DMS114 treated with DMSO at 0.1 percent for 48 hours (cell line): ENCODE measurements around the gene RCOR1.
"Not testable (repeated sequence)": the region's sequence is repeated elsewhere in the genome, so short reads cannot be mapped to it uniquely, and the experiment has no call there.

Source experiments
- DNase-seq: peaks from one replicate; lab custom pipeline; 2025; ENCODE audit not compliant: unreplicated experiment; lab: John Stamatoyannopoulos, UW

RCOR1 gene

GRCh38 chr14:102738373-102739189 is 146.1 kb downstream of the RCOR1 start:
- DNase-seq, result no peak

- DNase-seq, result no peak
These were observed 146.7 kb downstream of the RCOR1 start for GRCh38 chr14:102739190-102739469.

- DNase-seq, result no peak
These were observed 154.4 kb downstream of the RCOR1 start for GRCh38 chr14:102746634-102747438.

GRCh38 chr14:102748806-102749205 is 156.4 kb downstream of the RCOR1 start:
- no peak for DNase-seq

GRCh38 chr14:102749393-102750305 is 157.2 kb downstream of the RCOR1 start:
- no peak for DNase-seq

GRCh38 chr14:102750376-102750775 is 157.9 kb downstream of the RCOR1 start:
- no peak for DNase-seq

GRCh38 chr14:102751088-102751487 is 158.6 kb downstream of the RCOR1 start:
- DNase-seq, result no peak

- no peak for DNase-seq
These were observed 159.9 kb downstream of the RCOR1 start for GRCh38 chr14:102752239-102752847.

- no peak for DNase-seq
These were observed 162.2 kb downstream of the RCOR1 start for GRCh38 chr14:102754370-102755262.

- DNase-seq, result no peak
These were observed 165.2 kb downstream of the RCOR1 start for GRCh38 chr14:102757646-102758045.

GRCh38 chr14:102758087-102758486 is 165.6 kb downstream of the RCOR1 start:
- no peak for DNase-seq

- no peak for DNase-seq
These were observed 167.2 kb downstream of the RCOR1 start for GRCh38 chr14:102759456-102760187.

- no peak for DNase-seq
These were observed 168.2 kb downstream of the RCOR1 start for GRCh38 chr14:102760496-102761193.

- DNase-seq, result no peak
These were observed 168.8 kb downstream of the RCOR1 start for GRCh38 chr14:102761206-102761605.

- DNase-seq, result no peak
These were observed 171.8 kb downstream of the RCOR1 start for GRCh38 chr14:102764220-102764671.

GRCh38 chr14:102765770-102766169 is 173.3 kb downstream of the RCOR1 start:
- not testable (repeated sequence) for DNase-seq

GRCh38 chr14:102768223-102769048 is 176.0 kb downstream of the RCOR1 start:
- DNase-seq, result no peak

- DNase-seq, result no peak
These were observed 176.5 kb downstream of the RCOR1 start for GRCh38 chr14:102769049-102769327.
